UCSD-AML1 (cell line): Measurements from ENCODE around the gene CTRB2.
"Not testable (repeated sequence)": the region's sequence is repeated elsewhere in the genome, so short reads cannot be mapped to it uniquely, and the experiment has no call there.

Experiments used
- DNase-seq: peaks from one replicate; lab custom pipeline; 2025; ENCODE audit not compliant: unreplicated experiment; lab: John Stamatoyannopoulos, UW

CTRB2 gene

GRCh38 chr16:75242436-75243078 lies 35.6 kb upstream of the CTRB2 start:
- DNase-seq = not testable (repeated sequence)

DNA sequence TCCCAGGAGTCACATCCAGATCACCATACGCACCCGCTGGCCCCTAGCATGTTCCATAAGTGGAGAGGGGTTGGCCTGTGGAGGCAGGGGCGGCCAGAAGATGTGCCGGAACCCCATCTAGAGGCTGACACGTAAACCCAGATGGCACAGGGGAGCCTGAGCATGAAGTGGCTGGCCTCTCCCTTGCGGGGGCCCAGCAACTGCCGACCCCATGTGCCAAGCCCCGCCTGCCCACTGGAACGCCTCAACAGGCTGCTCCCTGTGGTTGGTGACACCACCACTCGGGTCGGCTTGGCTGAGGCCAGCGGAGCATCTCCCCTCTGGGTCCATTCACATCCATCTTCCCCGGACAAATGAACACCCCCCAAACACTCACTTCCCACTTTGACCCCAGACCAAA lies 35.0 kb upstream of the CTRB2 start:
- no peak for DNase-seq

DNA sequence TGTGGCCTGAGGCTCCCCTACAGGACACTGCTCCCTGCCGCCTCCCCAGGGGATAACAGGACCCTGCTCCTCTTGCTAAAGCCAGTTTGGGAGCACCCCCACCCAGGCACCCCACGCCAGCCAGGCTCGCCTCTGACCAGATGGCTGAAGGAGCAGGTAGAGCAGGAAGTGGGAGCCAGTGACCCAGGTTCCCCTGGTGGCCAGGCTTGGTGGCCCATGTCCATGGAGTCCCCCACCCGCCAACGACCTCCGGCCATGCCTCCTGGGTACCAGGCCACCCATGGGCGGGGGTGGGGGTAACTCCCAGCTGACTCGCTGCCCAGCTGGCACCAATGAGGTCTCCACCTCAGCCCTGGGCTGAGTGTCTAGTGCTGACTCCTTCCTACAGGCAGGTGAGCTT lies 34.5 kb upstream of the CTRB2 start:
- no peak for DNase-seq

DNA sequence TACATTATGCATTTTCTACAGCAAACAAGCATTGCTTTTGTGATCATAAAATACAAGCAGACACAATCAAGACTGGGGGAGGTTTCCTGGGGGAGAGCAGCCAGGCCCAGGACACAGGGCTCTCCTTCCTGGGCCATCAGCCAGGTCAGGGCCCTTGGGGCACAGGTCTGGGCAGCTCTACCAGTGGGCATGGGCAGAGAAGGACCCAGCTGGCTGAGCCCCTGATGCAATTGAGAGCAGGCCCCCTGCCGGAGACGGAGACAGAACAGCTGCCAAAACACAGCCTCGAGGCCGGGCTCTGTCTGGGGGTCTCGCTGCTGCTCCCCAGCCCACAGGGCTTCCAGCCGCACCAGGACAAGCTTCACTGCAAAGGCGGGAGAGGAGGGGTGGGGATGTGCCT lies 33.7 kb upstream of the CTRB2 start:
- DNase-seq = not testable (repeated sequence)

DNA sequence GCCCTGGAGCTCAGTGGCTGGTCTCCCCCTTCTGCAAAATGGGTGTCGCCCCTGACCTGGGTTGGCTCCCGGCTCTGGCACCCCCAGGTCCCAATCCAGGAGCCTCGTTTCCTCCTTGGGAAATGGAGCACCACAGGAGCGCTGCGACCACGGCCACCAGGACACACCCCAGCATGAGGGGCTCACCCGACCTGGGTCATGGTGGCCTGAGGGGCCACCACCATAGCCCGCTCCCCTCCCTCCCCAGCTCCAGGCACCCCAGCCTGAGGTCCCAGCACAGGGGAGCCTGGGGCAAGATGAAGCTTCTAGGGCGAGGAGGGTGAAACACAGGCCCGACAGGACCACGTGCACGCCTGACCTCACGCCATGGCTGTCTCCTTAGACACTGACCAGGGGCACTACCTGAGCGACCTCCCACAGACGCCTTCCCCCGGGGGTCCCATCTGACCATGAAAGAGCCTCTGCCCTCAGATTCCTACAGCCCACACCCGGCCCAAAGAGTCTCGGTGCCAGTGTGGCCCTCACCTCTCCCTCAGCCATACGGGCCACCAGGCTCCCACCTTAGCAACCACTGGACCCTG lies 32.7 kb upstream of the CTRB2 start:
- no peak for DNase-seq

GRCh38 chr16:75238853-75239541 lies 32.0 kb upstream of the CTRB2 start:
- DNase-seq = no peak

GRCh38 chr16:75238132-75238852 lies 31.3 kb upstream of the CTRB2 start:
- no peak for DNase-seq

DNA sequence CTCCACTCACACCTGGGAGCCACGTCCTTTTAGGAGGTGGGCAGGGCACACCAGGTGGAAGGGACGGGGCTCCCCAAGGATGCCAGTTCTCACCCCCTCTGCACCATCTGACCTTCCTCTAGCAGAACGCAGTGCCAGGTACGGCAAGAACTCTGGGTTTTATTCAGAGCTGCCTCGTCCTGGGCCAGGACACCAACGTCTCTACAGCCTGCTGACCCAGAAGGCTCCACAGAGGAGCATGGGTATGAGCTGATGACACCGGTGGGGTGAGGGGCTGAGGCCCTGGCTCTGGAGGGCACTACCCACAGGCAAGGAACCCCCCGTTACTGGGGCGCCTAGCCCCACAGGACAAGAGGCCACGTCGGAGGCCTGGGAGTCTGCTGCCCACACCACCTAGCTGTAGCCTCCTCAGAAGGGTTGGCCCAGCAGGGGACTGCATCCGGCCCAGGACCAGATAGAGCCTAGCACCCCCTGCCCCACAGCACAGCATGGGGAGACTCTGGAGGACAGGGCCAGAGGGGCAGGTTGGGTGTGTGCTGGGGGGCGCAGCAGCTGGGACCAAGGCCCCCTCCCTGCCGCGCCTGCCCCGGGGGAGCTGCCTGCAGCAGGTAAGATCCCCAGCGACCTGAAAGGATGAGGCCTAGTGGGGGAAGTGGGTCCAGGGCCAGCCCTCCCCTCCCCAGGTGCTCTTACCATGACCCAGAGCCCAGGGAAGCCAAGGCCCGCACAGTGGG lies 30.6 kb upstream of the CTRB2 start:
- no peak for DNase-seq

- DNase-seq = no peak
These were observed 29.9 kb upstream of the CTRB2 start for GRCh38 chr16:75236736-75237397.

DNA sequence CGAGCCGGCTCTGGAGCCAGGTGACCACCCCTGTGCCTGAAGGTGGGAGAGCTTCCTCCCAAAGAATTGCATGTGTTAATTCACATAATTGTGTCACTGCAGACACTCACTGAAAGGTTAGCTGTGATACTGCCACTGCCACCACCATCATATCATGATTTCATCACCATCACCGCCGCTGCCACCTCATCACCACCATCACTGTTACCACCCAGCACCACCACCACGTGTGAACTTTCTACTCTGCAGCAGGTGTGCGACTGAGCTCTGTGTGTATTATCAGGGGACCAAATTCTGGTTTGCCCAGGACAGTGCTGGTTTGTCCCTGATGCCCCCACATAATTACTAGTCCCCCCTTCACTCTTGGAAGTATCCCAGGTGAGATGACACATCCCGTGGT lies 29.3 kb upstream of the CTRB2 start:
- no peak for DNase-seq

DNA sequence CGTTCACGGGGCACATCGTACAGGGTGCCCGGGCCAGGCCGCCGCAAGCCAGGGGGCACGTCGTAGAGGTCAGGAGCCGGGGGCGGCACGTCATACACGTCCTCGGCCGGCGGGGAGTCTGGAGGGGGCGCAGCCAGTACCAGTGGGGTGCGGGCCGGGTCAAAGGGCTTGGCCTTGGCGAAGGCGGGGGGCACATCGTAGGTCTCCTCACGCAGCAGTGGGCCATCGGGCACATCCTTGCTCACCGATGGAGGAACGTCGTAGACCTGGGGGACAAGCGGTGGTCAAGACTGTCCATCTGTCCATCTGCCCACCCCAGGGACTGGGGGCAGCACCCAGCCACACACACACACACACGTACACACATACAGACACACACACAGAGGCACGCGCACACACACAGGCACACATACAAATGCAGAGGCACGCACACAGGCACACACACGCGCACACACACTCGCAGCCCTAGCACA lies 28.8 kb upstream of the CTRB2 start:
- DNase-seq = no peak

- DNase-seq = no peak
These were observed 28.1 kb upstream of the CTRB2 start for GRCh38 chr16:75234856-75235696.

DNA sequence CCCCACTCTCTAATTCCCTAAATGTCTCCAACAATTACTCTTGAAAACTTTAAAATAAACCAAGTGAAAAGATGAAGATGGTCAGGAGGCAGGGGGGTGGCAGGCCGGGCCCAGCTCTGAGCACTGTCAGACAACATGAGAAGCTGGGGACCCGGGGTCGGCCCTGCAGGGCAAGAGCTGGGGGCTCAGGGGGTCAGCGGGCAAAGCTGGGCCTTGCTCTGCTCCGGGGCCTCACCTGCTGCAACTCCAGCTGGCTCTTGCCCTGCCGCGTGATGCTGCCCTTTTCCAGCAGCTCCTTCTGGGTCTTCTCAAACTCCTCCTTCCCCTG lies 26.6 kb upstream of the CTRB2 start:
- no peak for DNase-seq

DNA sequence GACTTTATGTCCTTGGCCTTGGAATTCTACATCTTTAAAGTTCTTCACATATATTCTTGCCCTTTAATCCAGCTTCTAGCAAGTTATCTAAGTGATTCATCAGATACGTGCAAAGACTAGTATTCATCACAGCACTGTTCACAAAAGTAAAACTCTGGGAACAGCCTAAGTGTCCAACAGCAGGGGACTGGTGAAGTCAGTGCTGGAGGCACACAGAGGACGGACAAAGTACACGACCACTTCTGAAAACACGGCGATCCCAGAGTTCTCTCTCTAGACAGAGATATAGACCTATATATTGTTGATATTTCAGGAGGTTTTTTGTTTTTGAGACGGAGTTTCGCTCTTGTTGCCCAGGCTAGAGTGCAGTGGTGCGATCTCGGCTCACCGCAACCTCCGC lies 24.6 kb upstream of the CTRB2 start:
- DNase-seq = no peak

DNA sequence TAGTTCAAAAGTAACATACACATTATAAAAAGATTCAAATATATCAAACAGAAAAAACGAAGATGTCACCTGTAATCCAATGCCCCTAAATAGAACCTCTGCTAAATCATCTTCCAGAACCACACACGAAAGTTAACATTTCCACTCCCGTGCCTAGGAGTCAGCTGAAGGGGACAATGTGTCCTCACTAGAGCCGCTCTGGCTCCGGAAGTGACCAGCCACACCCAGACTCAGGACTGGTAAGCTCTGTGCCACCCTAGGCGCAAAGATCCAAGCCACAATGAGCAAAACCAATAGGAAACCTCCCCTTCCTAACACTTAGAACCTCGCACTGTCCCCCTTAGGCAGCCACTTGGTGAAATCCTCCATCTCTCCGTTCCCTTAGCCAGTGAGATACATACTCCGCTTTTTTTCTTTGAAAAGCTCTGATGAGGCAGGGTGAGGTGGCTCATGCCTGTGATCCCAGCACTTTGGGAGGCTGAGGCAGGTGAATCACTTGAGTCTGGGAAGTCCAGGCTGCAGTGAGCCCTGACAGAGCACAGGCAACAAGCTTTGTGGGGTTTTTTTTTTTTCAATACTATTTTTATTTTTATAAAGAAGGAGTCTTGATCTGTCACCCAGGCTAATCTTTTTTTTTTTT lies 23.6 kb upstream of the CTRB2 start:
- no peak for DNase-seq

DNA sequence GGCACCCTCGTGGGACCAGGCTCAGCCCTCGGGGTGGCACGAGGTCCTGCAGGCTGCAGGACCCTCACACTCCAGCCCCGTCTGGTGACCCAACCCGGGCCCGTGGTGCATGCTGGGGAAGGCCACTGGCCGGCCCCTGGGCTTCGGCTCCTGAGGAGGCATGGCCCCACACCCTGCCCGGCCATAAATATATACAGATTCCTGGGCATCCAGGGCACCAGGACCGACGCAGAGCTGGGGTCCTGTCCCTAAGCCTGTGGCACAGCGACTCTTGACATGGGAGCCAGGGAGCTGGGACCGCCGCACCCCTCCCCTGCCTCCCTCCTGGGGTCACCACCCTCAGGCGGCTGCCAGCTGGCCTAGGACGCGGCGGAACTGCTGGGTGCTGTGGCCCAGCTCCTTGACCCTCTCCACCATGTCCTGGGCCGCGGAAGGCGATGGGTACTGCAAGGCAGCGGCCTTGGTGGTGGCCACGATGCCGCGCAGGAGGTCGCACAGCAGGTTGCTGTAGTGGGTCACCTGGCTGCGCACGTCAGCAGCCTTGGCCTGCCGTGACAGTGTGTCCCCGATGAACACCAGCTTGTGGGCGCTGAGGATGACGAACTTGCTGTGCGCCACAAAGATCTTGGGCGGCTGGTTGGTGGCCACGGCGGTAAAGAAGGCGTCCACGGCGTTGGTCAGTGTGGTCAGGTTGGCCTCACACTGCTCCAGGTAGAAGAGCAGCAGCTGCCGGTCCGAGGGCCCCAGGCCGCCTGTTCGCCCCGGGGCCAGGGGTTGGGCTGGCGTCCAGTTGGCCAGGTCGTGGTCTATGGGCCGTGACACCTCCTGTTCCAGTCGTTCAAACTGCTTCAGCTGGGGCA lies 22.4 kb upstream of the CTRB2 start:
- DNase-seq = no peak

GRCh38 chr16:75228143-75228976 lies 21.4 kb upstream of the CTRB2 start:
- DNase-seq = no peak
